ENCODE results near the gene RDH13.

GRCh38 chr19:55013596-55013995 lies 49.4 kb downstream of the RDH13 start:
- no peak for TF ChIP-seq CTCF (IDR thresholded peaks at IDR 0.05; ENCODE audit: insufficient read depth, low read length)
- TF ChIP-seq, protein P1, sequence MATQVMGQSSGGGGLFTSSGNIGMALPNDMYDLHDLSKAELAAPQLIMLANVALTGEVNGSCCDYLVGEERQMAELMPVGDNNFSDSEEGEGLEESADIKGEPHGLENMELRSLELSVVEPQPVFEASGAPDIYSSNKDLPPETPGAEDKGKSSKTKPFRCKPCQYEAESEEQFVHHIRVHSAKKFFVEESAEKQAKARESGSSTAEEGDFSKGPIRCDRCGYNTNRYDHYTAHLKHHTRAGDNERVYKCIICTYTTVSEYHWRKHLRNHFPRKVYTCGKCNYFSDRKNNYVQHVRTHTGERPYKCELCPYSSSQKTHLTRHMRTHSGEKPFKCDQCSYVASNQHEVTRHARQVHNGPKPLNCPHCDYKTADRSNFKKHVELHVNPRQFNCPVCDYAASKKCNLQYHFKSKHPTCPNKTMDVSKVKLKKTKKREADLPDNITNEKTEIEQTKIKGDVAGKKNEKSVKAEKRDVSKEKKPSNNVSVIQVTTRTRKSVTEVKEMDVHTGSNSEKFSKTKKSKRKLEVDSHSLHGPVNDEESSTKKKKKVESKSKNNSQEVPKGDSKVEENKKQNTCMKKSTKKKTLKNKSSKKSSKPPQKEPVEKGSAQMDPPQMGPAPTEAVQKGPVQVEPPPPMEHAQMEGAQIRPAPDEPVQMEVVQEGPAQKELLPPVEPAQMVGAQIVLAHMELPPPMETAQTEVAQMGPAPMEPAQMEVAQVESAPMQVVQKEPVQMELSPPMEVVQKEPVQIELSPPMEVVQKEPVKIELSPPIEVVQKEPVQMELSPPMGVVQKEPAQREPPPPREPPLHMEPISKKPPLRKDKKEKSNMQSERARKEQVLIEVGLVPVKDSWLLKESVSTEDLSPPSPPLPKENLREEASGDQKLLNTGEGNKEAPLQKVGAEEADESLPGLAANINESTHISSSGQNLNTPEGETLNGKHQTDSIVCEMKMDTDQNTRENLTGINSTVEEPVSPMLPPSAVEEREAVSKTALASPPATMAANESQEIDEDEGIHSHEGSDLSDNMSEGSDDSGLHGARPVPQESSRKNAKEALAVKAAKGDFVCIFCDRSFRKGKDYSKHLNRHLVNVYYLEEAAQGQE (IDR thresholded peaks at IDR 0.05; ENCODE audit: insufficient replicate concordance, low read depth) = no peak

All from HL-60 (cell line).